Activated B cell treated with CpG ODN at 0.5 μM for 24 hours (primary cell): ENCODE data around the gene TENT5A. TPM values are rescaled to one million over a fixed set of nuclear protein-coding genes. Genes with fewer than 3 reads are reported as not detected.

Experiments used
- ATAC-seq: fragments of 200-7000 bp; cut with Tn5 transposase; one replicate; pipeline ENCODE4 v1.10.0; 2021; ENCODE audit warnings: low read depth, mild to moderate bottlenecking, moderate library complexity
- CTCF ChIA-PET: fragments of 350-600 bp; sonication (Branson Sonifier 250); formaldehyde crosslinking; loops from one replicate; lab custom pipeline; 2021; ENCODE audit warnings: antibody characterized with exemption; lab: Charles Lee
- POLR2A ChIA-PET: fragments of 350-600 bp; sonication (Branson Sonifier 250); formaldehyde crosslinking; loops from one replicate; lab custom pipeline; 2021; ENCODE audit warnings: antibody characterized with exemption; lab: Charles Lee
- DNase-seq: peaks from one replicate; pipeline ENCODE4 v3.0.0; 2022
- H3K27ac Mint-ChIP-seq: one replicate; pipeline ENCODE4 v1.8.0; 2020; ENCODE audit warnings: mixed read lengths
- H3K27me3 Mint-ChIP-seq: one replicate; pipeline ENCODE4 v1.8.0; 2021; ENCODE audit warnings: mixed read lengths
- H3K36me3 Mint-ChIP-seq: one replicate; pipeline ENCODE4 v1.8.0; 2021; ENCODE audit warnings: low read depth, mixed read lengths
- H3K4me1 Mint-ChIP-seq: one replicate; pipeline ENCODE4 v1.8.0; 2021; ENCODE audit warnings: mixed read lengths
- H3K4me3 Mint-ChIP-seq: one replicate; pipeline ENCODE4 v1.8.0; 2020; ENCODE audit warnings: mild to moderate bottlenecking, mixed read lengths
- H3K9me3 Mint-ChIP-seq: one replicate; pipeline ENCODE4 v1.8.0; 2020; ENCODE audit warnings: mixed read lengths
- intact Hi-C: fragments of 100-400 bp; cut with micrococcal nuclease; formaldehyde crosslinking; loops from one replicate; pipeline ENCODE4 v1.15.1; 2024
- total RNA-seq: library from RNA; stranded (reverse); gene quantifications from 2 replicates; pipeline ENCODE4 v1.2.3, GENCODE V29; 2022
- TF ChIP-seq, protein P1 (sequence below): fragments of 200-600 bp; IDR thresholded peaks from one replicate; pipeline ENCODE4 v1.8.0; 2022; ENCODE audit warnings: antibody characterized with exemption, mild to moderate bottlenecking

Gene TENT5A
- total RNA-seq, 1 donor from 2014 or later: 7.5 TPM

- Mint-ChIP-seq H3K27ac (no peak overlapping the region), H3K36me3 (no peaks in the 10 kb centered on the region), H3K9me3 (no peaks in the 10 kb centered on the region), H3K4me1 (no peaks in the 10 kb centered on the region), H3K4me3 (no peak overlapping the region), H3K27me3 (no peaks in the 10 kb centered on the region)
- POLR2A ChIA-PET: no interaction called here
- DNase-seq (no peak), ATAC-seq (no peak)
- TF ChIP-seq, protein P1, sequence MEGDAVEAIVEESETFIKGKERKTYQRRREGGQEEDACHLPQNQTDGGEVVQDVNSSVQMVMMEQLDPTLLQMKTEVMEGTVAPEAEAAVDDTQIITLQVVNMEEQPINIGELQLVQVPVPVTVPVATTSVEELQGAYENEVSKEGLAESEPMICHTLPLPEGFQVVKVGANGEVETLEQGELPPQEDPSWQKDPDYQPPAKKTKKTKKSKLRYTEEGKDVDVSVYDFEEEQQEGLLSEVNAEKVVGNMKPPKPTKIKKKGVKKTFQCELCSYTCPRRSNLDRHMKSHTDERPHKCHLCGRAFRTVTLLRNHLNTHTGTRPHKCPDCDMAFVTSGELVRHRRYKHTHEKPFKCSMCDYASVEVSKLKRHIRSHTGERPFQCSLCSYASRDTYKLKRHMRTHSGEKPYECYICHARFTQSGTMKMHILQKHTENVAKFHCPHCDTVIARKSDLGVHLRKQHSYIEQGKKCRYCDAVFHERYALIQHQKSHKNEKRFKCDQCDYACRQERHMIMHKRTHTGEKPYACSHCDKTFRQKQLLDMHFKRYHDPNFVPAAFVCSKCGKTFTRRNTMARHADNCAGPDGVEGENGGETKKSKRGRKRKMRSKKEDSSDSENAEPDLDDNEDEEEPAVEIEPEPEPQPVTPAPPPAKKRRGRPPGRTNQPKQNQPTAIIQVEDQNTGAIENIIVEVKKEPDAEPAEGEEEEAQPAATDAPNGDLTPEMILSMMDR: no peak
- CTCF ChIA-PET: no interaction called here
- intact Hi-C loops: no loop called here
Measured at GRCh38 chr6:81708113-81708699, 44.3 kb downstream of the TENT5A start.

DNA sequence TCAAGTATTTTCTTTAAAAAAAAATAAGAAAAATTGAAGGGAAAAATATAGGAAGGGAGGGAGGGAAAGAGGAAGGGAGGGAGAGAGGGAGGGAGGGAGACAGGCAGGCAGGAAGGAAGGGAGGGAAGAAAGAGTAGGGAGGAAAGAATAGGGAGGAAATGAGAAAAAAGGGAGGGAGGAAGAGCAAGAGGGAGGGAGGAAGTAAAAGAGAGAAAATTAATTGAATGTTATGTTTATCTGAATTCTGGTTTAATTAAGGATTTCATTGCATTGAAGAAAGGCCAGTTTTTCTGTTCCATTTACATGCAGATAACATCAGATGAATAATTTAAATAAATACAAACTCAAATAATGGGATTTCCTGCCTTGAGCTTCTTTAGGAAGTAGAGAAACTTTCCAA lies 47.8 kb downstream of the TENT5A start:
- Mint-ChIP-seq H3K27ac (no peak overlapping the region), H3K36me3 (no peaks in the 10 kb centered on the region), H3K4me3 (no peak overlapping the region), H3K4me1 (no peaks in the 10 kb centered on the region), H3K27me3 (no peaks in the 10 kb centered on the region), H3K9me3 (no peaks in the 10 kb centered on the region)
- intact Hi-C loops: no loop called here
- TF ChIP-seq, protein P1: no peak
- no peak for DNase-seq
- CTCF ChIA-PET: no interaction called here
- no peak for ATAC-seq
- POLR2A ChIA-PET: no interaction called here

DNA sequence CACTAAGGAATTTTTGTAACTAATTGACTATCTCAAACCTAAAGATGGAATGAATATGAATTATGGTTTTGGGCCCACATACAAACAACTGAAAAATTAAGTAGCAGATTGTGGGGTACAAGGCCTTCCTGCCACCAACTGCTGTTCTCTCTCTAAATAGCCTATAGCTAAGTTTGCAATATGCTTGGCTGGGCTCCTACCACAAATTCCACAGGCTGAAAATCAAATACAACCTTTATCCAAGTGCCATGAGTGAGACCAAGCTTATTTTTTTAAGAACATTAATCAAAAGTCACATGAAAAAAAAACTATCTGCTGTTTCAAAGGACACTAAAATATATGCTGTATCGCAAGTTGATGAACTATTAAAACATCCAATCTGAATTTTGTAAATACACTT lies 52.1 kb downstream of the TENT5A start:
- Mint-ChIP-seq H3K9me3 (no peaks in the 10 kb centered on the region), H3K4me3 (no peak overlapping the region), H3K27me3 (no peaks in the 10 kb centered on the region), H3K36me3 (no peaks in the 10 kb centered on the region), H3K27ac (no peak overlapping the region), H3K4me1 (peaks cover 3% of the 10 kb centered on the region)
- no peak for ATAC-seq
- ChIA-PET CTCF (no interaction called here), POLR2A (no interaction called here)
- intact Hi-C loops: no loop called here
- TF ChIP-seq, protein P1: no peak
- no peak for DNase-seq

DNA sequence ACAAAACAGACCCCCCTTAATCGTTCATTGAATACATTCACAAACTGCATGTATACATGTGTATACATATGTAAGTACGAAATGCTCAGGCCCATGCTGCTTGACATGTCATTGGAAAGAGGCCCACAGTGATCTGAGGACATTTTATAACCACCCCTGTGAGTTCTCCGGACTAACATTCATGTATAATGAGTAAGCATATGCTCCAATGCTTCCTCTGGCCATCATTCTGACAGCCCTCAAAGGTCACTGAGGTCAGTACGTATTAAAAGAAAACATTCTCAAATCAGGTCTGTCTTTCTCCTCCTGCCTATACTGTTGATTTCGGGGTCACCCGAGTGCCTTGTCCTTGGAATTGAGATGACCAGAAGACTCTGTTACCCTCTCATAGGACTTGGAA lies 54.9 kb downstream of the TENT5A start:
- TF ChIP-seq, protein P1: no peak
- no peak for ATAC-seq
- intact Hi-C loops: no loop called here
- Mint-ChIP-seq H3K9me3 (no peaks in the 10 kb centered on the region), H3K4me1 (peaks cover 3% of the 10 kb centered on the region), H3K27ac (no peak overlapping the region), H3K27me3 (no peaks in the 10 kb centered on the region), H3K36me3 (no peaks in the 10 kb centered on the region), H3K4me3 (no peak overlapping the region)
- CTCF ChIA-PET: no interaction called here
- DNase-seq: no peak
- POLR2A ChIA-PET: no interaction called here

DNA sequence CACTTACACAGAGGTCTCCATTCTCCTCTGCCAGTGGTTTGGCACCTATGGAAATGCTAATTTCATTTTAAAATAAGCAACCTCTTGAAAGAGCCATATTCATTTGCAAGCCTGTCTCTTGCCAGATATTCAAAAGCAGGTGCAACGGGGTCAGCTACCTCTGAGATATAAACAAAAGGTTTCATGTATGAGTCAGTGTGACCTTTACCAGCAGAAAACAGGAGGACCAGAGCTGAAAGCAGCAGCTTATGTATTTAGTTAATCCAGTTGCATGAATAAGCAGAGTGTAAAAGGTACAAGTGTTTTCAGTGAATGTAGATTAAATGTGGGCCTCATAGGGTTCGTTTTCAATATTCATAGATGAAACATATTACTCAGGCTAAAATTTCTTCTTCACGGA lies 56.0 kb downstream of the TENT5A start:
- ChIA-PET CTCF (no interaction called here), POLR2A (no interaction called here)
- Mint-ChIP-seq H3K9me3 (no peaks in the 10 kb centered on the region), H3K4me3 (no peak overlapping the region), H3K36me3 (no peaks in the 10 kb centered on the region), H3K27me3 (no peaks in the 10 kb centered on the region), H3K4me1 (peaks cover 3% of the 10 kb centered on the region), H3K27ac (no peak overlapping the region)
- TF ChIP-seq, protein P1: no peak
- ATAC-seq: no peak
- intact Hi-C loops: no loop called here
- DNase-seq: no peak
